ENCODE results near the gene KCNN1.
A peak's percentile ranks its signal among the peaks of the same experiment; 100 is the strongest.
"Not testable (repeated sequence)": the region's sequence is repeated elsewhere in the genome, so short reads cannot be mapped to it uniquely, and the experiment has no call there.

KCNN1 gene

GRCh38 chr19:18027151-18027550, 60.2 kb downstream of the KCNN1 start:
- no peak for DNase-seq (ENCODE audit: low read depth in 2 of 2)

GRCh38 chr19:18029617-18030338, 62.9 kb downstream of the KCNN1 start:
- no peak for DNase-seq (ENCODE audit: low read depth in 2 of 2)

- DNase-seq (ENCODE audit: low read depth in 2 of 2) = not testable (repeated sequence)
These were observed 64.5 kb downstream of the KCNN1 start for GRCh38 chr19:18031401-18031800.

GRCh38 chr19:18032102-18032501, 65.2 kb downstream of the KCNN1 start:
- not testable (repeated sequence) for DNase-seq (ENCODE audit: low read depth in 2 of 2)

GRCh38 chr19:18041054-18041453, 74.1 kb downstream of the KCNN1 start:
- no peak for DNase-seq (ENCODE audit: low read depth in 2 of 2)

GRCh38 chr19:18043676-18044075, 76.8 kb downstream of the KCNN1 start:
- DNase-seq (ENCODE audit: low read depth in 2 of 2) = no peak

- peak; percentile 69 to 78 for DNase-seq (ENCODE audit: low read depth in 2 of 2)
These were observed 78.0 kb downstream of the KCNN1 start for GRCh38 chr19:18044825-18045304.

GRCh38 chr19:18045307-18046050, 78.6 kb downstream of the KCNN1 start:
- no peak for DNase-seq (ENCODE audit: low read depth in 2 of 2)

GRCh38 chr19:18046059-18046718, 79.3 kb downstream of the KCNN1 start:
- DNase-seq (ENCODE audit: low read depth in 2 of 2) = no peak

- DNase-seq (ENCODE audit: low read depth in 2 of 2) = no peak
These were observed 82.5 kb downstream of the KCNN1 start for GRCh38 chr19:18049385-18049784.

Measured in stimulated activated CD4-positive, alpha-beta T cell treated with anti-CD3 and anti-CD28 coated beads, Interleukin-1b, Interleukin-23, amount 100 ng/mL, for 4 hours (primary cell).